Fibroblast of lung (primary cell): Measurements from ENCODE around the gene TBC1D2B. TPM values are rescaled to one million over a fixed set of nuclear protein-coding genes. Genes with fewer than 3 reads are reported as not detected.

Experiments
- DNase-seq, 2 donors: peaks; one replicate each; pipeline versions ENCODE4 v3.0.0 to v3.0.0-alpha.2; 2010; ENCODE audit warnings: low read depth in 2 of 2
- H2AFZ ChIP-seq: 2 replicates; pipeline ENCODE4 v1.5.1; 2012; ENCODE audit warnings: low read length, control low read depth, inconsistent platforms
- H3K27ac ChIP-seq: 2 replicates; pipeline ENCODE4 v1.5.1; 2011; ENCODE audit warnings: low read length, control low read depth; ENCODE audit not compliant: insufficient read depth
- H3K27me3 ChIP-seq: 2 replicates; pipeline ENCODE4 v1.5.1; 2011; ENCODE audit warnings: mild to moderate bottlenecking, low read length; ENCODE audit not compliant: control insufficient read depth, insufficient read depth
- H3K36me3 ChIP-seq: 2 replicates; pipeline ENCODE4 v1.5.1; 2011; ENCODE audit warnings: low read length; ENCODE audit not compliant: control insufficient read depth, insufficient read depth
- H3K4me1 ChIP-seq: 2 replicates; pipeline ENCODE4 v1.5.1; 2011; ENCODE audit warnings: low read length; ENCODE audit not compliant: control insufficient read depth, insufficient read depth; ENCODE audit errors: extremely low read depth
- H3K4me2 ChIP-seq: 2 replicates; pipeline ENCODE4 v1.5.1; 2011; ENCODE audit warnings: low read length, control low read depth; ENCODE audit not compliant: insufficient read depth; ENCODE audit errors: extremely low read depth
- H3K4me3 ChIP-seq, 4 experiments: fragments of 200-600 bp in 1 of 4; sonication (generic) in 1 of 4; replicated peaks in 1 of 4; 2 replicates each; pipeline ENCODE4 v1.5.1; 2011 to 2016; ENCODE audit warnings: low read length in 4 of 4, low read depth in 3 of 4, mild to moderate bottlenecking in 3 of 4, control low read depth in 2 of 4, inconsistent platforms in 1 of 4, mixed read lengths in 1 of 4; ENCODE audit not compliant: insufficient read depth in 1 of 4; ENCODE audit errors: control extremely low read depth in 1 of 4
- H3K79me2 ChIP-seq: 2 replicates; pipeline ENCODE4 v1.5.1; 2012; ENCODE audit warnings: mild to moderate bottlenecking, low read length, inconsistent platforms; ENCODE audit not compliant: control insufficient read depth, insufficient read depth
- H3K9ac ChIP-seq: 2 replicates; pipeline ENCODE4 v1.5.1; 2011; ENCODE audit warnings: mild to moderate bottlenecking, low read length, control low read depth; ENCODE audit not compliant: insufficient read depth
- H3K9me3 ChIP-seq: 2 replicates; pipeline ENCODE4 v1.5.1; 2012; ENCODE audit warnings: low read depth, low read length; ENCODE audit not compliant: control insufficient read depth, insufficient read depth
- H4K20me1 ChIP-seq: 2 replicates; pipeline ENCODE4 v1.5.1; 2011; ENCODE audit warnings: low read length; ENCODE audit not compliant: control insufficient read depth, insufficient read depth; ENCODE audit errors: extremely low read depth
- EZH2 ChIP-seq: IDR thresholded peaks from 2 replicates; pipeline ENCODE4 v1.5.1; 2012; ENCODE audit warnings: low read length, control low read depth, mild to moderate bottlenecking; ENCODE audit errors: missing control alignments
- polyA plus RNA-seq, 2 donors: library from polyadenylated mRNA; depleted of rRNA in 1 of 2; stranded (reverse) in 1 of 2; unstranded in 1 of 2; fragments of >200 nt; gene quantifications; 2 replicates each; pipeline ENCODE4 v1.2.1, GENCODE V29; 2011 to 2012; ENCODE audit warnings: missing spikeins in 1 of 2
- total RNA-seq: library from RNA; depleted of rRNA; stranded (reverse); fragments of >200 nt; gene quantifications from 2 replicates; pipeline ENCODE4 v1.2.1, GENCODE V29; 2014
- TF ChIP-seq, protein P1 (sequence below), 2 donors: IDR thresholded peaks in 1 of 2; conservative IDR thresholded peaks in 1 of 2; 1 replicate in 1 of 2; 2 replicates in 1 of 2; pipeline ENCODE4 v1.5.1; 2011 to 2012; ENCODE audit warnings: low read length in 2 of 2, control low read depth in 1 of 2, inconsistent platforms in 1 of 2, low read depth in 1 of 2, mild to moderate bottlenecking in 1 of 2

Gene TBC1D2B
- total and polyA plus RNA-seq, 2 donors (not counting 1 experiment from before 2014, with no cell fraction given), result 49.4 to 73.3 TPM

GRCh38 chr15:78012643-78013077 lies 64.9 kb downstream of the TBC1D2B start:
- Histone ChIP-seq H3K4me1 (peaks cover 7% of the 10 kb centered on the region), H3K4me2 (no peak overlapping the region), H3K27me3 (no peaks in the 10 kb centered on the region), H3K9ac (no peak overlapping the region), H3K9me3 (no peaks in the 10 kb centered on the region), H3K27ac (no peak overlapping the region), H3K4me3 (no peak overlapping the region), H3K79me2 (no peaks in the 10 kb centered on the region), H3K36me3 (peaks cover 8% of the 10 kb centered on the region), H2AFZ (no peak overlapping the region), H4K20me1 (no peaks in the 10 kb centered on the region)
- TF ChIP-seq EZH2, result no peak
- TF ChIP-seq, protein P1, sequence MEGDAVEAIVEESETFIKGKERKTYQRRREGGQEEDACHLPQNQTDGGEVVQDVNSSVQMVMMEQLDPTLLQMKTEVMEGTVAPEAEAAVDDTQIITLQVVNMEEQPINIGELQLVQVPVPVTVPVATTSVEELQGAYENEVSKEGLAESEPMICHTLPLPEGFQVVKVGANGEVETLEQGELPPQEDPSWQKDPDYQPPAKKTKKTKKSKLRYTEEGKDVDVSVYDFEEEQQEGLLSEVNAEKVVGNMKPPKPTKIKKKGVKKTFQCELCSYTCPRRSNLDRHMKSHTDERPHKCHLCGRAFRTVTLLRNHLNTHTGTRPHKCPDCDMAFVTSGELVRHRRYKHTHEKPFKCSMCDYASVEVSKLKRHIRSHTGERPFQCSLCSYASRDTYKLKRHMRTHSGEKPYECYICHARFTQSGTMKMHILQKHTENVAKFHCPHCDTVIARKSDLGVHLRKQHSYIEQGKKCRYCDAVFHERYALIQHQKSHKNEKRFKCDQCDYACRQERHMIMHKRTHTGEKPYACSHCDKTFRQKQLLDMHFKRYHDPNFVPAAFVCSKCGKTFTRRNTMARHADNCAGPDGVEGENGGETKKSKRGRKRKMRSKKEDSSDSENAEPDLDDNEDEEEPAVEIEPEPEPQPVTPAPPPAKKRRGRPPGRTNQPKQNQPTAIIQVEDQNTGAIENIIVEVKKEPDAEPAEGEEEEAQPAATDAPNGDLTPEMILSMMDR (conservative IDR thresholded peaks at IDR 0.05 in 1 of 2, IDR thresholded peaks at IDR 0.05 in 1 of 2; ENCODE audit: low read depth in 1 of 2, low read length in 2 of 2), result no peak
- peak in 1 of 2 donors; percentile 31 for DNase-seq

GRCh38 chr15:78010067-78010466 lies 67.4 kb downstream of the TBC1D2B start:
- TF ChIP-seq, protein P1 (conservative IDR thresholded peaks at IDR 0.05 in 1 of 2, IDR thresholded peaks at IDR 0.05 in 1 of 2; ENCODE audit: low read depth in 1 of 2, low read length in 2 of 2), result no peak
- TF ChIP-seq EZH2, result no peak
- Histone ChIP-seq H3K27me3 (no peaks in the 10 kb centered on the region), H3K4me1 (peaks cover 17% of the 10 kb centered on the region), H3K36me3 (peaks cover 10% of the 10 kb centered on the region), H3K79me2 (no peaks in the 10 kb centered on the region), H3K27ac (no peak overlapping the region), H4K20me1 (no peaks in the 10 kb centered on the region), H3K4me3 (no peak overlapping the region), H3K9me3 (no peaks in the 10 kb centered on the region), H2AFZ (no peak overlapping the region), H3K4me2 (no peak overlapping the region), H3K9ac (no peak overlapping the region)
- no peak for DNase-seq

DNA sequence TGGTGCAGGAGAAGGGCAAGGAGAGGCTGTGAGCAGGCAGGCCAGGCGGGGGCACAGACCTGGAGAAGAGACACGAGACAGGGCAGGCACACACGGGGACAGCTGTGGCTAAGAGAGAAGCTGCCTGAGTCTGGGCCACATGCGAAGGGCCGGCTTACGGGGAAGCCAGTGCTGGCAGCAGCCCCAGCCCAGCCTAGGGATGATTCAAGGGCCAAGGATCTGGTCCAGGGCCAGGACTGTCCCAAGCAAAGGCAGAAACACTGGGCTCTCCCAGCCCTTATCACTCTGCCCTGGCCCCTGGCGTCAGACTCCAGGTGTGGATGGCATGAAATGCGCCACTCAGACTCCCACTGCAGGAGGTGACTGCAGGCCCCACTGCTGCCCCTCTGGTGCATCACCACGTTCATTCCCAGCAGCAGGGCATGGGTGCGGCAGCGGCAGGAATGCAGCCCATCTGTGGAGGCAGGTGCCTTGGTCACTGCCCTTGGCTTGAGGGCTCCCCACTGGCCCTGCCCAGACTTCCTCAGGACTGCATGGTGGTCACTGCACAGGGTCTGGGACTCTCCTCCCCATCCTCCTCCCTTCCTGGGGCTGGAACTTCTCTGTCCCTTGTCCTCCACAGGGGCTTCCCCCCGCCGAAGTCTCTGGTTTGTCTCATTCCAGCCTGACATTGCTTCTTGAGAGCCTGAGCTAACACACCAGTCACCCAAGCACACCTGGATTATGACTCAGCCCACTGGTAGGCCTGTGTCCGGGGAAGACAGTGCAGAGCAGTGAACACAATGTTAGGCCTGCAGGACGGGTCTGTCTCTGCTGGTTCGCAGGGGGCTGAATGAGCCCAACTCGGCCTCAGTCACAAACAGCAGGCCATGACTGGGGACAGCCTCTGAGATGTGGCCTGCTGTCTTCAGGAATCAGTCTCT lies 69.3 kb downstream of the TBC1D2B start:
- H3K9me3 ChIP-seq, result no peaks in the 10 kb centered on the region
- no peaks in the 10 kb centered on the region for H3K27me3 ChIP-seq
- H3K36me3 ChIP-seq, result peaks cover 14% of the 10 kb centered on the region
- H3K4me1 ChIP-seq, result peaks cover 21% of the 10 kb centered on the region
- no peak overlapping the region for H3K4me2 ChIP-seq
- H3K27ac ChIP-seq, result no peak overlapping the region
- TF ChIP-seq, protein P1 (conservative IDR thresholded peaks at IDR 0.05 in 1 of 2, IDR thresholded peaks at IDR 0.05 in 1 of 2; ENCODE audit: low read depth in 1 of 2, low read length in 2 of 2), result no peak
- TF ChIP-seq EZH2, result no peak
- H3K9ac ChIP-seq, result no peak overlapping the region
- DNase-seq, result peak; percentile 82 to 83
- H2AFZ ChIP-seq, result no peak overlapping the region
- no peaks in the 10 kb centered on the region for H4K20me1 ChIP-seq
- no peaks in the 10 kb centered on the region for H3K79me2 ChIP-seq
- H3K4me3 ChIP-seq, result no peak overlapping the region
